ENCODE results near the gene USP35.

GRCh38 chr11:78237293-78238046 is 48.8 kb downstream of the USP35 start:
- no peak for TF ChIP-seq CTCF (IDR thresholded peaks at IDR 0.05; ENCODE audit: insufficient read depth, low read length, poor library complexity, severe bottlenecking)
- TF ChIP-seq EZH2phosphoT487 (conservative IDR thresholded peaks at IDR 0.05; ENCODE audit: low read length), result no peak
